Left forelimb (tissue), 1 donor: ENCODE measurements around the gene TMEM130.

Source experiments
- DNase-seq: peaks from one replicate; pipeline ENCODE4 v3.0.0-alpha.2; 2018; ENCODE audit warnings: low spot score

TMEM130 gene

GRCh38 chr7:98807068-98808048 is 62.5 kb downstream of the TMEM130 start:
- no peak for DNase-seq

GRCh38 chr7:98805956-98806838 is 63.6 kb downstream of the TMEM130 start:
- DNase-seq, result no peak

- DNase-seq, result no peak
Measured at GRCh38 chr7:98802781-98803110, 67.1 kb downstream of the TMEM130 start.

DNA sequence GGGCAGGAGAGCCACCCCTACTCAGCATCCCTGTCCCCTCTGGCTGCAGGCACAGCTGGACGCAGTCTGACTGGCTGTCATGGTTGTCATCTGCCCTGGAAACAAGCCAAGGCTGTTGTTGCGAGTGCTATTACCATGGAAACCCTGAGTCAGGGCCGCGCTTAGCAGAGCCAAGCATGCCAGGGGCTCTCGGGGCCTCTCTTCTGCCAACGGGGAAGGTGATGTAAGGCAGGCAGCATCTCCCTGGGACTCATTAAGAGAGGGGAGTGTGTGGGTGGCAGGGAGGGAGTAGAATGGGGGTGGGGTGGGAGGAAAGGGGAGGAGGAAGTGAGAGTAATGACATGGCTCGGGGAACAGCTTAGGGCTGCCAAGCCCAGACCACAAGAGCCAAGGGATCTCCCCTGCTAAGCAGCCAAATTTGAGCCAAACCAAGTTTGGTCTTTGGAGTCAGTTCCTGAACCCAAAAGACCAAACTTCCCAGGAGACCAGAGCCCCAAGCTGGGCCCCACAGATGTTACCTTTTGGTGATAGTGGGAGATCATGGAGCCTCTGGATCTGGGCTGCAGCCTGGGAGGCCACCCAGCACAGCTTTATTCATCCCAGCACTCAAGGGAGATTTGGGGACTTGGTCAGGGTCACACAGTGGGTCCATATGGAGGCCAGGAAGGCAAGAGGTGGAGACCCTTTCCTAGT is 67.6 kb downstream of the TMEM130 start:
- no peak for DNase-seq

GRCh38 chr7:98800996-98801395 is 68.8 kb downstream of the TMEM130 start:
- no peak for DNase-seq

GRCh38 chr7:98797150-98797549 is 72.7 kb downstream of the TMEM130 start:
- DNase-seq, result no peak
